Chondrocyte (in vitro differentiated cells): ENCODE results near the gene IGSF11. TPM values are rescaled to one million over a fixed set of nuclear protein-coding genes. Genes with fewer than 3 reads are reported as not detected.

Source experiments
- DNase-seq: peaks from one replicate; pipeline ENCODE4 v3.0.0; 2021; ENCODE audit warnings: mixed read lengths, low spot score
- H3K27ac Mint-ChIP-seq: one replicate; pipeline ENCODE4 v1.8.0; 2021; ENCODE audit warnings: mild to moderate bottlenecking, moderate library complexity, mixed read lengths; ENCODE audit not compliant: unreplicated experiment
- H3K27me3 Mint-ChIP-seq: 2 replicates; pipeline ENCODE4 v1.8.0; 2021; ENCODE audit warnings: low read depth, mixed read lengths
- H3K36me3 Mint-ChIP-seq: 2 replicates; pipeline ENCODE4 v1.8.0; 2021; ENCODE audit warnings: low read depth, mixed read lengths
- H3K4me1 Mint-ChIP-seq: 2 replicates; pipeline ENCODE4 v1.8.0; 2021; ENCODE audit warnings: low read depth, mild to moderate bottlenecking, mixed read lengths
- H3K4me3 Mint-ChIP-seq: one replicate; pipeline ENCODE4 v1.8.0; 2021; ENCODE audit warnings: mild to moderate bottlenecking, moderate library complexity, mixed read lengths; ENCODE audit not compliant: unreplicated experiment
- H3K9me3 Mint-ChIP-seq: 2 replicates; pipeline ENCODE4 v1.8.0; 2021; ENCODE audit warnings: low read depth, mixed read lengths
- CTCF ChIP-seq: fragments of 200-600 bp; sonication (generic); IDR thresholded peaks from 2 replicates; pipeline ENCODE4 v1.5.0; 2021; ENCODE audit warnings: antibody characterized with exemption, mild to moderate bottlenecking, moderate library complexity
- total RNA-seq: library from RNA; stranded (reverse); gene quantifications from 3 replicates; pipeline ENCODE4 v1.2.1, GENCODE V29; 2021

IGSF11 gene
- total RNA-seq, 1 donor from 2014 or later: not detected

GRCh38 chr3:118909763-118910162 is 124.9 kb downstream of the IGSF11 start:
- H3K4me3 Mint-ChIP-seq: no peak overlapping the region
- no peak for TF ChIP-seq CTCF
- no peaks in the 10 kb centered on the region for H3K4me1 Mint-ChIP-seq
- peaks cover 5% of the 10 kb centered on the region for H3K27me3 Mint-ChIP-seq
- H3K27ac Mint-ChIP-seq: no peak overlapping the region
- H3K9me3 Mint-ChIP-seq: no peaks in the 10 kb centered on the region
- DNase-seq: no peak
- H3K36me3 Mint-ChIP-seq: no peaks in the 10 kb centered on the region

- Mint-ChIP-seq H3K4me1 (no peaks in the 10 kb centered on the region), H3K9me3 (no peaks in the 10 kb centered on the region), H3K36me3 (no peaks in the 10 kb centered on the region), H3K4me3 (no peak overlapping the region), H3K27me3 (peaks cover 7% of the 10 kb centered on the region), H3K27ac (no peak overlapping the region)
- no peak for TF ChIP-seq CTCF
- no peak for DNase-seq
Measured at GRCh38 chr3:118907909-118908308, 126.7 kb downstream of the IGSF11 start.

- peaks cover 23% of the 10 kb centered on the region for H3K27me3 Mint-ChIP-seq
- no peaks in the 10 kb centered on the region for H3K36me3 Mint-ChIP-seq
- no peak for DNase-seq
- H3K4me3 Mint-ChIP-seq: no peak overlapping the region
- H3K9me3 Mint-ChIP-seq: no peaks in the 10 kb centered on the region
- no peak overlapping the region for H3K27ac Mint-ChIP-seq
- no peaks in the 10 kb centered on the region for H3K4me1 Mint-ChIP-seq
- TF ChIP-seq CTCF: no peak
Measured at GRCh38 chr3:118900737-118901525, 133.7 kb downstream of the IGSF11 start.

- no peak overlapping the region for H3K4me3 Mint-ChIP-seq
- TF ChIP-seq CTCF: no peak
- H3K27me3 Mint-ChIP-seq: peaks cover 37% of the 10 kb centered on the region
Measured at GRCh38 chr3:118890206-118890605, 144.4 kb downstream of the IGSF11 start.

GRCh38 chr3:118889691-118890090 is 145.0 kb downstream of the IGSF11 start:
- Mint-ChIP-seq H3K4me3 (no peak overlapping the region), H3K27me3 (peaks cover 37% of the 10 kb centered on the region), H3K4me1 (no peaks in the 10 kb centered on the region), H3K9me3 (no peaks in the 10 kb centered on the region), H3K27ac (no peak overlapping the region), H3K36me3 (no peaks in the 10 kb centered on the region)
- DNase-seq: no peak
- TF ChIP-seq CTCF: no peak

More at GRCh38 chr3:118890206-118890605, 144.4 kb downstream of the IGSF11 start:
- H3K36me3 Mint-ChIP-seq: no peaks in the 10 kb centered on the region
- H3K4me1 Mint-ChIP-seq: no peaks in the 10 kb centered on the region
- no peak overlapping the region for H3K27ac Mint-ChIP-seq
- H3K9me3 Mint-ChIP-seq: no peaks in the 10 kb centered on the region
- DNase-seq: no peak
